Vagina (tissue), 2 donors: ENCODE measurements around the gene MRI1. TPM values are rescaled to one million over a fixed set of nuclear protein-coding genes. Genes with fewer than 3 reads are reported as not detected.

Source experiments
- DNase-seq, 2 donors: peaks; one replicate each; pipeline ENCODE4 v3.0.0-alpha.2; 2017; ENCODE audit errors: extremely low spot score in 2 of 2
- H3K27ac ChIP-seq: fragments of 200-600 bp; sonication (generic); one replicate; pipeline ENCODE4 v1.5.1; 2019
- H3K27me3 ChIP-seq: fragments of 200-600 bp; sonication (generic); one replicate; pipeline ENCODE4 v1.5.1; 2019
- H3K36me3 ChIP-seq, 2 donors: fragments of 200-600 bp; sonication (generic); one replicate each; pipeline ENCODE4 v1.5.1; 2017 to 2019
- H3K4me1 ChIP-seq: fragments of 200-600 bp; sonication (generic); one replicate; pipeline ENCODE4 v1.5.1; 2019
- H3K4me3 ChIP-seq, 2 donors: fragments of 200-600 bp; sonication (generic); 1 replicate in 1 of 2; 2 replicates in 1 of 2; pipeline ENCODE4 v1.5.1; 2016 to 2019
- H3K9me3 ChIP-seq: fragments of 200-600 bp; sonication (generic); one replicate; pipeline ENCODE4 v1.5.1; 2019
- POLR2A ChIP-seq, 2 donors: fragments of 450-650 bp; IDR thresholded peaks; one replicate each; pipeline ENCODE4 v1.6.1; 2017; ENCODE audit warnings: antibody characterized with exemption in 2 of 2, mild to moderate bottlenecking in 2 of 2, moderate library complexity in 2 of 2
- POLR2AphosphoS5 ChIP-seq, 2 donors: sonication (generic); formaldehyde crosslinking; IDR thresholded peaks; one replicate each; pipeline ENCODE4 v1.9.0; 2017; ENCODE audit warnings: antibody characterized with exemption in 2 of 2, mild to moderate bottlenecking in 2 of 2, low read depth in 1 of 2; ENCODE audit not compliant: insufficient read depth in 1 of 2
- intact Hi-C: fragments of 100-400 bp; cut with DNase I; formaldehyde crosslinking; loops from one replicate; pipeline ENCODE4 v1.15.1; 2023
- total RNA-seq: library from RNA; depleted of rRNA; stranded (reverse); fragments of >200 nt; gene quantifications from one replicate; pipeline ENCODE4 v1.2.3, GENCODE V29; 2016
- TF ChIP-seq, protein P1 (sequence below), 3 experiments: fragments of 450-650 bp in 2 of 3; fragments of 200-600 bp in 1 of 3; sonication (generic) in 1 of 3; IDR thresholded peaks; one replicate each; pipeline ENCODE4 v1.5.1; 2017 to 2019; ENCODE audit warnings: antibody characterized with exemption in 3 of 3, mild to moderate bottlenecking in 2 of 3, moderate library complexity in 2 of 3

The MRI1 gene
- total RNA-seq, 1 donor from 2014 or later = 69.0 TPM

DNA sequence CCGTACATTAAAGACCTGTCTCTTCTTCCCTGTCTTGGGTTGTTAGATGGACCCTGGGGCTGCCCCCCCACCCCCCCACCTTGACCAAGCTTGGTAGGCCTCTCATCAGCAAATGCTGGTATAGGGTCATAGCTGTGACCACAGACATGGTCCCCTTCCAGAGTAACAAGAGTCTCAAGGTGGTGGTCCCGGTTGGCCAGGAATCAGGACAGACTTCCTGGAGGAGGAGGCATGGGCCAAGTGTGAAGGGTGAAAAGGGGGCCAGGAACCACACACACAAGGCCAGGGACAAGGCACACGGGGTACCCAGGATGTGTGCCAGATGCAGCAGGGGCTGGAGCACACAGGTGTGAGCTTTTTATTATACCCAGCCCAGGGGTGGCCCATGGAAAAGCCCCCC is 1.1 kb upstream of the MRI1 start:
- no peaks in the 10 kb centered on the region for H3K9me3 ChIP-seq
- TF ChIP-seq, protein P1, sequence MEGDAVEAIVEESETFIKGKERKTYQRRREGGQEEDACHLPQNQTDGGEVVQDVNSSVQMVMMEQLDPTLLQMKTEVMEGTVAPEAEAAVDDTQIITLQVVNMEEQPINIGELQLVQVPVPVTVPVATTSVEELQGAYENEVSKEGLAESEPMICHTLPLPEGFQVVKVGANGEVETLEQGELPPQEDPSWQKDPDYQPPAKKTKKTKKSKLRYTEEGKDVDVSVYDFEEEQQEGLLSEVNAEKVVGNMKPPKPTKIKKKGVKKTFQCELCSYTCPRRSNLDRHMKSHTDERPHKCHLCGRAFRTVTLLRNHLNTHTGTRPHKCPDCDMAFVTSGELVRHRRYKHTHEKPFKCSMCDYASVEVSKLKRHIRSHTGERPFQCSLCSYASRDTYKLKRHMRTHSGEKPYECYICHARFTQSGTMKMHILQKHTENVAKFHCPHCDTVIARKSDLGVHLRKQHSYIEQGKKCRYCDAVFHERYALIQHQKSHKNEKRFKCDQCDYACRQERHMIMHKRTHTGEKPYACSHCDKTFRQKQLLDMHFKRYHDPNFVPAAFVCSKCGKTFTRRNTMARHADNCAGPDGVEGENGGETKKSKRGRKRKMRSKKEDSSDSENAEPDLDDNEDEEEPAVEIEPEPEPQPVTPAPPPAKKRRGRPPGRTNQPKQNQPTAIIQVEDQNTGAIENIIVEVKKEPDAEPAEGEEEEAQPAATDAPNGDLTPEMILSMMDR (IDR thresholded peaks at IDR 0.05) = no peak
- TF ChIP-seq POLR2AphosphoS5 (IDR thresholded peaks at IDR 0.05; ENCODE audit: insufficient read depth in 1 of 2, low read depth in 1 of 2) = no peak
- TF ChIP-seq POLR2A (IDR thresholded peaks at IDR 0.05) = no peak
- H3K27ac ChIP-seq = no peak overlapping the region
- peaks cover 30% of the 10 kb centered on the region for H3K4me1 ChIP-seq
- H3K4me3 ChIP-seq = no peak overlapping the region
- no peaks in the 10 kb centered on the region for H3K27me3 ChIP-seq
- H3K36me3 ChIP-seq = peaks cover 0 to 48% of the 10 kb centered on the region in 2 donors
- intact Hi-C loops = no loop called here
- DNase-seq = no peak

DNA sequence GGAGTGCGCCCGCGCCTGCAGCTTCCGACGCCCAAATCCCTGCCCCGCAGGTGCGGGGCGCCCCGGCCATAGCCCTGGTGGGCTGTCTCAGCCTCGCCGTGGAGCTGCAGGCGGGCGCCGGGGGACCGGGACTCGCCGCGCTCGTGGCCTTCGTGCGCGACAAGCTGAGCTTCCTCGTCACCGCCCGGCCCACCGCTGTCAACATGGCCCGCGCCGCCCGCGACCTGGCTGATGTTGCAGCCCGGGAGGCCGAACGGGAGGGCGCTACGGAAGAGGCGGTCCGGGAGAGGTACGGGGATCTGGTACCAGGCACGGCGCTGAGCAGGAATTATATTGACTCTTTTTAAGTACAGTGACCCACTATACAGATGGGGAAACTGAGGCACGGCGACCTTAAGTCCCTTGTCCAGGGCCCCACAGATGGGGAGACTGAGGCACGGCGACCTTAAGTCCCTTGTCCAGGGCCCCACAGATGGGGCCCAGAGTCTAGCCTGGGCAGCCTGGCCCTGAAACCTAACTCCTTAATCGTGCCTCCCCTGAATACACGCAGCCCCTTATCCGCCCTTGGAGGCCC is 586 bp downstream of the MRI1 start:
- Histone ChIP-seq H3K27me3 (no peaks in the 10 kb centered on the region), H3K27ac (peak overlapping the region; percentile 73), H3K9me3 (no peaks in the 10 kb centered on the region), H3K4me1 (peaks cover 30% of the 10 kb centered on the region), H3K36me3 (peaks cover 0 to 49% of the 10 kb centered on the region in 2 donors), H3K4me3 (peak overlapping the region; percentile 71 to 80)
- TF ChIP-seq POLR2AphosphoS5 (IDR thresholded peaks at IDR 0.05; ENCODE audit: insufficient read depth in 1 of 2, low read depth in 1 of 2) (no peak), POLR2A (IDR thresholded peaks at IDR 0.05) (no peak)
- TF ChIP-seq, protein P1 (IDR thresholded peaks at IDR 0.05) = no peak
- no peak for DNase-seq
- intact Hi-C loops = no loop called here

DNA sequence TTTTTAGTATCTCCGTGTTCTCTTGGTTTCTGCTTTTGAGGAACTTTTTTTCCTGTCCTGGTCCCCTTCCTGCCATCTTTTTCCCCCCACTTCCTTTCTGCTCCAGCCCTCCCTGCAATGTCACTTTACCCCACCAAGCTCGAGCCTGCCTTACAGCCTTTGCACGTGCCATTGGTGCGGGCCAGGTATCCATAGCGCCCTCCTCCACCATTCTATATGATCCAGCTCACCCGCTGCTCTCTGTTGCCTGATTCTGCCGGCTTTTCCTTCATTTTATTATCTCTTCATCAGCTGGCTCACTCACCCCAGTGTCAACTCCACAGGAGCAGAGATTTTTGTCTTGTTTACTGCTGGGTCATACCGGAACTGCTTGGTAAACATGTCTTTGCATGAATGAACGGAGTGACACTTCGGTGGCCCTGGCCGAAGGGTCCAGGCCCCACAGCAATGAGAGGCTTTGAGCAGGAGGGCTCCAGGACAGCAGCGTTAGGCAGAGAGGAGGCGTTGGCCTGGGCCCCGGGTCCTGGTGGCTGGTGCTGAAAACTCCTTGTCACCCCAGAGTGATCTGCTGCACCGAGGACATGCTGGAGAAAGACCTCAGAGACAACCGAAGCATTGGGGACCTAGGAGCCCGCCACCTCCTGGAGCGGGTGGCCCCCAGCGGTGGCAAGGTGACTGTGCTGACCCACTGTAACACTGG is 1.2 kb downstream of the MRI1 start:
- peaks cover 0 to 49% of the 10 kb centered on the region in 2 donors for H3K36me3 ChIP-seq

DNA sequence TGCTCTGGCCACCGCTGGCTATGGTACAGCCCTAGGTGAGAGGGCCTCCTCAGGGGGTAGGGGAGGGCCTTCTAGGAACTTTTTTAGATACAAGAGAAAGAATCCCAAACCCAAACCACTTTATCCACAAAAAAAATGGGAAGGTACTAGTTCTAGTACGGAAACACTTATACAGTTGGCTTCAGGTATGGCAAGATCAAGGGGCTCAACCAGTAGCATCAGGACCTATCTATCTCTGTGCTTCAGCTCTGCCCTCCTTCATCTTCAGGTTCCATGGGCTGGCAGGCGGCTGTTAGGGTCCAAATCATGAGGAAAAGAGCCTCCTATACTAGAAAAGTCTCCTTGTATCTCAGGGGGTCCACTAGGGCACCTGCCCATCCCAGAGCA is 1.8 kb downstream of the MRI1 start:
- DNase-seq = no peak
- H3K27me3 ChIP-seq = no peaks in the 10 kb centered on the region
- intact Hi-C loops = no loop called here
- peaks cover 30% of the 10 kb centered on the region for H3K4me1 ChIP-seq
- no peaks in the 10 kb centered on the region for H3K9me3 ChIP-seq
- H3K36me3 ChIP-seq = peaks cover 0 to 50% of the 10 kb centered on the region in 2 donors
- H3K27ac ChIP-seq = no peak overlapping the region
- TF ChIP-seq, protein P1 (IDR thresholded peaks at IDR 0.05) = no peak
- TF ChIP-seq POLR2AphosphoS5 (IDR thresholded peaks at IDR 0.05; ENCODE audit: insufficient read depth in 1 of 2, low read depth in 1 of 2) (no peak), POLR2A (IDR thresholded peaks at IDR 0.05) (no peak)
- no peak overlapping the region for H3K4me3 ChIP-seq

More for the DNA sequence above, 1.2 kb downstream of the MRI1 start:
- Histone ChIP-seq H3K27ac (peak overlapping the region; percentile 73), H3K27me3 (no peaks in the 10 kb centered on the region), H3K4me1 (peaks cover 30% of the 10 kb centered on the region), H3K4me3 (peak overlapping the region; percentile 71 to 80), H3K9me3 (no peaks in the 10 kb centered on the region)
- TF ChIP-seq, protein P1 (IDR thresholded peaks at IDR 0.05) = no peak
- TF ChIP-seq POLR2AphosphoS5 (IDR thresholded peaks at IDR 0.05; ENCODE audit: insufficient read depth in 1 of 2, low read depth in 1 of 2) (no peak), POLR2A (IDR thresholded peaks at IDR 0.05) (no peak)
- DNase-seq = no peak
- intact Hi-C loops = no loop called here

DNA sequence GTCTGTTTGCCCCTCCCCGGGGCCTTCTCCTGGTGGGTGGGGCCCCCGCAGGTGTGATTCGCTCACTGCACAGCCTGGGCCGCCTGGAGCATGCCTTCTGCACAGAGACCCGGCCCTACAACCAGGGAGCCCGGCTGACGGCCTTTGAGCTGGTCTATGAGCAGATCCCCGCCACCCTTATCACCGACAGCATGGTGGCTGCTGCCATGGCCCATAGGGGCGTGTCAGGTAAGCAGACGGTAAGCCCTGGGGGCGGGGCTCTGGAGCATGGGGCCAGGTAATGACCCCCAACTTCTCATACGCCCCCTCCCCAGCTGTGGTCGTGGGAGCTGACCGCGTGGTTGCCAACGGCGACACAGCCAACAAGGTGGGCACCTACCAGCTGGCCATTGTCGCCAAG is 4.2 kb downstream of the MRI1 start:
- H3K9me3 ChIP-seq = no peaks in the 10 kb centered on the region
- no peak overlapping the region for H3K27ac ChIP-seq
- no peak overlapping the region for H3K4me3 ChIP-seq
- no peaks in the 10 kb centered on the region for H3K27me3 ChIP-seq
- no peak for DNase-seq
- peaks cover 0 to 47% of the 10 kb centered on the region in 2 donors for H3K36me3 ChIP-seq
- intact Hi-C loops = no loop called here
- no peak for TF ChIP-seq POLR2A (IDR thresholded peaks at IDR 0.05)
- TF ChIP-seq POLR2AphosphoS5 (IDR thresholded peaks at IDR 0.05; ENCODE audit: insufficient read depth in 1 of 2, low read depth in 1 of 2) = no peak
- TF ChIP-seq, protein P1 (IDR thresholded peaks at IDR 0.05) = no peak
- H3K4me1 ChIP-seq = peaks cover 23% of the 10 kb centered on the region
